ENCODE measurements around the gene ZBED3.

DNA sequence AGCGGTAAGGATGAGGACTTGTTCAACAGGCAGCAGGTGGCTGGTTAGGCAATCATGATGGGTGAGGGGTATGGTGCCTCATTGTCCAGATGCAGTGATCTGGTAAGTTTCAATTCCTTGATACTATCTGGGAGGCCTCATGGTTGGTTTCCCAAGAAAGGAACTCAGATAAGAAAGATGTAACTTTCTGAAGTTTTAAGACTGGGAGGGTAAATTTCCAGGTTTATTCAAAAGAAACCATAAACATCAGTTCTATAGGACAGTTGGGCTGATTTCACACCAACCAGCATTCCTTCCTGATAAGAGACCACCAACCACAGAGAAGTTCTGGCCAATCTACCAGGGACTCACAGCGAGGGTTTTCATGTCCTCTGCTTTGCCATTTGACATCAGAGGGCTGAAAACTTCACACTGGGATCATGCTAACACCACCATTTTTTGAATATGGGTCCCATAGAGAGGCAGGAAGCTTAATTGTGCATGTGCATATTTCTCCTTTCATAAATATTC lies 57.7 kb downstream of the ZBED3 start:
- TF ChIP-seq, protein P1, sequence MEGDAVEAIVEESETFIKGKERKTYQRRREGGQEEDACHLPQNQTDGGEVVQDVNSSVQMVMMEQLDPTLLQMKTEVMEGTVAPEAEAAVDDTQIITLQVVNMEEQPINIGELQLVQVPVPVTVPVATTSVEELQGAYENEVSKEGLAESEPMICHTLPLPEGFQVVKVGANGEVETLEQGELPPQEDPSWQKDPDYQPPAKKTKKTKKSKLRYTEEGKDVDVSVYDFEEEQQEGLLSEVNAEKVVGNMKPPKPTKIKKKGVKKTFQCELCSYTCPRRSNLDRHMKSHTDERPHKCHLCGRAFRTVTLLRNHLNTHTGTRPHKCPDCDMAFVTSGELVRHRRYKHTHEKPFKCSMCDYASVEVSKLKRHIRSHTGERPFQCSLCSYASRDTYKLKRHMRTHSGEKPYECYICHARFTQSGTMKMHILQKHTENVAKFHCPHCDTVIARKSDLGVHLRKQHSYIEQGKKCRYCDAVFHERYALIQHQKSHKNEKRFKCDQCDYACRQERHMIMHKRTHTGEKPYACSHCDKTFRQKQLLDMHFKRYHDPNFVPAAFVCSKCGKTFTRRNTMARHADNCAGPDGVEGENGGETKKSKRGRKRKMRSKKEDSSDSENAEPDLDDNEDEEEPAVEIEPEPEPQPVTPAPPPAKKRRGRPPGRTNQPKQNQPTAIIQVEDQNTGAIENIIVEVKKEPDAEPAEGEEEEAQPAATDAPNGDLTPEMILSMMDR (IDR thresholded peaks at IDR 0.05; ENCODE audit: poor library complexity, severe bottlenecking), result no peak
- no peak for TF ChIP-seq POLR2AphosphoS5 (IDR thresholded peaks at IDR 0.05)
- TF ChIP-seq EZH2 (IDR thresholded peaks at IDR 0.05; ENCODE audit: borderline replicate concordance, insufficient read depth, low read length, poor library complexity, severe bottlenecking), result no peak
- TF ChIP-seq MXI1 (conservative IDR thresholded peaks at IDR 0.05; ENCODE audit: poor library complexity, severe bottlenecking), result no peak
